Transverse colon (tissue), 4 donors: ENCODE data around the gene TPST2.

ENCODE experiments used
- POLR2A ChIP-seq: fragments of 450-650 bp; IDR thresholded peaks from one replicate; pipeline ENCODE4 v1.6.1; 2016; ENCODE audit warnings: antibody characterized with exemption, mild to moderate bottlenecking, moderate library complexity
- POLR2AphosphoS5 ChIP-seq, 3 donors: sonication (generic); formaldehyde crosslinking; IDR thresholded peaks; one replicate each; pipeline ENCODE4 v1.6.1; 2016; ENCODE audit warnings: antibody characterized with exemption in 3 of 3
- TF ChIP-seq, protein P1 (sequence below), 5 experiments: fragments of 200-600 bp in 3 of 5; fragments of 450-650 bp in 2 of 5; sonication (generic) in 3 of 5; IDR thresholded peaks; 1 replicate in 2 of 5; 2 replicates in 3 of 5; pipeline ENCODE4 v1.5.1; 2016 to 2017; ENCODE audit warnings: antibody characterized with exemption in 5 of 5, inconsistent platforms in 3 of 5, mild to moderate bottlenecking in 2 of 5, moderate library complexity in 1 of 5

GRCh38 chr22:26632422-26633155 is 42.7 kb upstream of the TPST2 start:
- TF ChIP-seq POLR2A (no peak), POLR2AphosphoS5 (IDR thresholded peaks at IDR 0.05) (no peak)
- TF ChIP-seq, protein P1, sequence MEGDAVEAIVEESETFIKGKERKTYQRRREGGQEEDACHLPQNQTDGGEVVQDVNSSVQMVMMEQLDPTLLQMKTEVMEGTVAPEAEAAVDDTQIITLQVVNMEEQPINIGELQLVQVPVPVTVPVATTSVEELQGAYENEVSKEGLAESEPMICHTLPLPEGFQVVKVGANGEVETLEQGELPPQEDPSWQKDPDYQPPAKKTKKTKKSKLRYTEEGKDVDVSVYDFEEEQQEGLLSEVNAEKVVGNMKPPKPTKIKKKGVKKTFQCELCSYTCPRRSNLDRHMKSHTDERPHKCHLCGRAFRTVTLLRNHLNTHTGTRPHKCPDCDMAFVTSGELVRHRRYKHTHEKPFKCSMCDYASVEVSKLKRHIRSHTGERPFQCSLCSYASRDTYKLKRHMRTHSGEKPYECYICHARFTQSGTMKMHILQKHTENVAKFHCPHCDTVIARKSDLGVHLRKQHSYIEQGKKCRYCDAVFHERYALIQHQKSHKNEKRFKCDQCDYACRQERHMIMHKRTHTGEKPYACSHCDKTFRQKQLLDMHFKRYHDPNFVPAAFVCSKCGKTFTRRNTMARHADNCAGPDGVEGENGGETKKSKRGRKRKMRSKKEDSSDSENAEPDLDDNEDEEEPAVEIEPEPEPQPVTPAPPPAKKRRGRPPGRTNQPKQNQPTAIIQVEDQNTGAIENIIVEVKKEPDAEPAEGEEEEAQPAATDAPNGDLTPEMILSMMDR (IDR thresholded peaks at IDR 0.05), result no peak
